ENCODE measurements around the gene BDNF. TPM values are rescaled to one million over a fixed set of nuclear protein-coding genes. Genes with fewer than 3 reads are reported as not detected.

BDNF gene
- total RNA-seq, result 16.7 and 42.3 TPM in 2 replicates

GRCh38 chr11:27700351-27701301 lies at the start of gene BDNF:
TSS of gene BDNF (minus strand) at chr11:27700455. CDS start at chr11:27658564, 41,891 bp downstream.

Other genes starting within 250 kb of the BDNF start
- 26.3 and 26.5 TPM in 2 replicates for gene LGR4, start 227.7 kb downstream of the BDNF start, total RNA-seq
- gene LIN7C, start 193.7 kb downstream of the BDNF start, total RNA-seq, result 64.9 and 69.4 TPM in 2 replicates